ENCODE results near the gene NEURL1.

GRCh38 chr10:103470761-103471653, 22.5 kb upstream of the NEURL1 start:
- TF ChIP-seq CTCF (IDR thresholded peaks at IDR 0.05), result no peak
- no peak for TF ChIP-seq POLR2A (IDR thresholded peaks at IDR 0.05)

Measured in ovary (tissue), 3 donors.